NCI-H1694 treated with DMSO at 0.1 percent for 48 hours (cell line): ENCODE results near the gene PTPN1.
A peak's percentile ranks its signal among the peaks of the same experiment; 100 is the strongest.
"Not testable (repeated sequence)": the region's sequence is repeated elsewhere in the genome, so short reads cannot be mapped to it uniquely, and the experiment has no call there.

Experiments used
- DNase-seq: peaks from one replicate; lab custom pipeline; 2025; lab: John Stamatoyannopoulos, UW

Gene PTPN1

GRCh38 chr20:50557549-50558134 lies 47.5 kb downstream of the PTPN1 start:
- DNase-seq, result no peak

- DNase-seq, result no peak
Measured at GRCh38 chr20:50558483-50558925, 48.3 kb downstream of the PTPN1 start.

- no peak for DNase-seq
Measured at GRCh38 chr20:50559149-50559548, 49.0 kb downstream of the PTPN1 start.

GRCh38 chr20:50559856-50560638 lies 49.9 kb downstream of the PTPN1 start:
- DNase-seq, result no peak

- no peak for DNase-seq
Measured at GRCh38 chr20:50560867-50561266, 50.7 kb downstream of the PTPN1 start.

GRCh38 chr20:50561379-50562078 lies 51.3 kb downstream of the PTPN1 start:
- no peak for DNase-seq

- no peak for DNase-seq
Measured at GRCh38 chr20:50562262-50562701, 52.1 kb downstream of the PTPN1 start.

- DNase-seq, result no peak
Measured at GRCh38 chr20:50563133-50563944, 53.2 kb downstream of the PTPN1 start.

GRCh38 chr20:50565383-50565782 lies 55.2 kb downstream of the PTPN1 start:
- no peak for DNase-seq

- DNase-seq, result no peak
Measured at GRCh38 chr20:50565871-50566270, 55.7 kb downstream of the PTPN1 start.

- no peak for DNase-seq
Measured at GRCh38 chr20:50567860-50568548, 57.8 kb downstream of the PTPN1 start.

- no peak for DNase-seq
Measured at GRCh38 chr20:50568549-50568942, 58.4 kb downstream of the PTPN1 start.

- not testable (repeated sequence) for DNase-seq
Measured at GRCh38 chr20:50569487-50569863, 59.3 kb downstream of the PTPN1 start.

GRCh38 chr20:50569864-50570836 lies 60.0 kb downstream of the PTPN1 start:
- DNase-seq, result no peak

- DNase-seq, result no peak
Measured at GRCh38 chr20:50571466-50571865, 61.3 kb downstream of the PTPN1 start.

- DNase-seq, result peak; percentile 86
Measured at GRCh38 chr20:50572938-50573777, 63.0 kb downstream of the PTPN1 start.

GRCh38 chr20:50574108-50574507 lies 63.9 kb downstream of the PTPN1 start:
- DNase-seq, result no peak

GRCh38 chr20:50574586-50574985 lies 64.4 kb downstream of the PTPN1 start:
- no peak for DNase-seq
